Hematopoietic multipotent progenitor cell (in vitro differentiated cells): Measurements from ENCODE around the gene TTC39A. TPM values are rescaled to one million over a fixed set of nuclear protein-coding genes. Genes with fewer than 3 reads are reported as not detected.
A peak's percentile ranks its signal among the peaks of the same experiment; 100 is the strongest.

Experiments used
- DNase-seq, 3 donors: peaks; one replicate each; pipeline ENCODE4 v3.0.0-alpha.2; 2011 to 2015; ENCODE audit warnings: low read depth in 2 of 3, low spot score in 2 of 3
- total RNA-seq: library from RNA; depleted of rRNA; stranded (reverse); fragments of >200 nt; gene quantifications from one replicate; pipeline ENCODE4 v1.2.3, GENCODE V29; 2012

Gene TTC39A
- total RNA-seq, 1 donor, result 0.54 TPM

DNA sequence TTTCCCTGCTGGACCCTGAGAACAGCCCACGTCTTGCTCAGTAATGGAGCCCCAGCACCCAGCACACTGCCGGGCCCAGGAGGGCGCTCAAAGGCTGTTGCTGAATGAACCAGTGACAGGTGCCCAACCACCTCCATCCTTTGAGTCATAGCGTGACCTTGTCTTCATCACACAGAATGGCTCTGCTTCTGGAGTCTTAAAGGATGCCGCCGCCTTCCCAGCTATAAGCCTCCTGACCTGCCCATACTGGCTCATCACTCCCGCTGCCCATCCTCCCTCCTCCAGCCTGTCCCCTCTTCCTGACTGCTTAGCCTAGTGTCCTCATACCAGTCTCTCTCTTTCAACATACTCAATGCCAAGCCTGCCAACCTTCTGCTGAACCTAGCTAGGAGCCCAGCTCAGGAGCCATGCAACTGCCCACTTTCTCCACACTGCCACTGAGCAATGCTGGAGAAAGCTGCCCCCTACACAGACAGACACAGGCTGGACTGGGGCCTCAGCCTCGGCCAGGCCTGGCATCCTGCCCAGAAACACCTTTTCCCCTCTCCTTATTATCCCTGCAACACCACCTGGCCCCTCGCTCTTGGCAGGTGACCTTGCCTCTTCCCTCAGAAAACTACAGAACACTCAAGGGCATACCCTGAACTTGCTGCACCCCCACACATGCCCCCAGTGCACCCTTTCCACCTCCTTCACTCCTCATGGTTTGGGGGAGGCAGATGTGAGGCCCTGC lies 14.1 kb downstream of the TTC39A start:
- DNase-seq, result no peak

DNA sequence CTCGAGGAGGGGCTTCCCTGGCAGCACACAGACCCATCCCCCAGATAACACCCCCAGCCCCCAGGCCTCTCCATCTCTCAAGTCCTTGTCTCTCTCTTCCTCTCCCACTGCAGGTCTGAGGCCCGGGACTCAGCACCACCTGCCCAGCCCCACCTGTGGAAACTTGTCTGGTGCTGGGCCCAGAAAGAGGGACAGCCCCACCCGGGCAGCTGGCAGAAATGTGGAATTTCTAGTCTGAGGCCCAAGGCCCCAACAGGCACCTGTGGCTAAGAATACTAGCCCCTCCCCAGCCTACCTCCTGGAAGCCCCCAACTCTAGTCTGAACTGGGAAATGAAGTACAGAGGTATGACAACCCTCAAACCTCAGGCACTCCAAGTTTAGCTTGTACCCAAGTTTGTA lies 15.4 kb downstream of the TTC39A start:
- no peak for DNase-seq

DNA sequence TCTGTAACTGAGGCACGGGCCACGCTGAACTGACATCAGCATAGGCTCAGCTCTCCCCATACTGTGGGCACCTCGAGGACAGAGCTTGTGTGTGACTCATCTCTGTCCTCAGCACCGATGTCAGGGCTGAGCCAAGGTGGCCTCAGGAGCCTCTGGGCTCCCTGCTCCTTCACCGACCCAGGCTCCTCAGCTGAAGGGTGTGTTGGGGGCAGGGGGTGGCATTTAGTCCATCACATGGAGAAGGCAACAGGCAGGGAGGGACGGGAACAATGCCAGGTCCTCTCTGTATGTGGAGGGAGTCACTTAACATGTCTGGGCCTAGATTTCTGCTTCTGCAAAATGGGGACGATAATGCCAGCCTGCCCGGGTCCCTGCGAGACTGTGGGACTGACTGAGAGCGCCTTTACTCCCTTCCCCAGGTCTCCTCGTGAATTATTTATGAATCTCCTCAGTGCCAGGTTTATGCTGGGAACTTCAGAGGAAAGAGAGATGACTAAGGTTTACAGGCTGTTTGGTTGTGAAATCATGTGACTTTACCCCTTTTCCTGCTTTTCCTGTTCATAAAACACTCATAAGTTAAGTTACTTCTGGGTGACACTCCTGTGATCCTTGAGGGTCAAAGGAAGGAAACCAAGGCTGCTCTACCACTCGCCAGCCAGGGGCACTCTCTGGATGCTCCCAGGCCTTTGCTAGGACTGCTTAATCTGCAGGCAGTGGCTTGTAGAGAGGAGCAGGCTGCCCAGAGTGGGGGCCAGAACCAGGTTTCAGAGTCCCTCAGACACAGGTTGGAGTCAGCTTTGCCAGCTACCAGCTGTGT lies 16.2 kb downstream of the TTC39A start:
- DNase-seq, result no peak

DNA sequence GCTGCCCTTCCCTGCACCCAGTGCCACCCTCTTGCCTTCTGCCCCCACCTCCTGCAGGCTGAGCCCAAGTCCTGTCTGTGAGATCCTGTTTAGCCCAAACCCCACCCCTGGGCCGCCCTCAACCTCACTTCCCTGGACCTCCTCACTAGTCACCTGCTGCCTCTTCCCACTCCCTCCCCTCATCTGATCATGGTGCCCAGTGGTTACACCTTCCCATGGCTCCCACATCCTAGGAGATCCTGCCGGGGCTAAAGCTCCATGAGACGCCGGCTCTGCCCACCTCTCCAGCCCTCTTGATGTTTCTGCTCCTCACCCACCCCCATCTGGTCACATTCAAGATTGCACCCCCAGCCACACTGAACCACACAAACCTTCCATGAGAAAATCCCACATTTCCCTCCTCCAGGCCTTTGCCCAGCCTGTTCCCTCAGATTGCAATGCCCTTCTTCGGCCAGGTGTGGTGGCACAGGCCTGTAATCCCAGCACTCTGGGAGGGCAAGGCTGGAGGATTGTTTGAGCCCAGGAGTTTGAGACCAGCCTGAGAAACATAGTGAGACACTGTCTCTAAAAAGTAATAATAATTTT lies 17.0 kb downstream of the TTC39A start:
- DNase-seq, result no peak

DNA sequence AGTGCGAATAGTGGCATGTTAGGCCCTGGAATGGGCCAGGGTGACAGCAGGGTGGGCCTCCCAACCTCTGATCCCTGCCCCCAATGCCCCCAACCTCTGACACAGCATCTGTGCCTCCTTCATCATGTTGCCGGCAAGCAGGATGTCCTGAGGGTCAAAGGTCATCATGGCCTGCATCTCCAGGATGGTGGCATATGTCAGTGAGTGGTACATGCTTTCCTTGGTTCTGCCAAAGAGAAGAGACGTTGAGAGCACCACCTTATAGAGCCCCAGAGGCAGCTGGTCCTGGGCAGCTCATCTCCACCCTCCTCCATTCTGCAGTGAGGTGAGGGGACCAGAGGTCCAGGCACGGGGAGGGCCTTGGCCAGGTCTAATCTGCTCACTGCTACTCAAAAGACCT lies 17.6 kb downstream of the TTC39A start:
- DNase-seq, result no peak

DNA sequence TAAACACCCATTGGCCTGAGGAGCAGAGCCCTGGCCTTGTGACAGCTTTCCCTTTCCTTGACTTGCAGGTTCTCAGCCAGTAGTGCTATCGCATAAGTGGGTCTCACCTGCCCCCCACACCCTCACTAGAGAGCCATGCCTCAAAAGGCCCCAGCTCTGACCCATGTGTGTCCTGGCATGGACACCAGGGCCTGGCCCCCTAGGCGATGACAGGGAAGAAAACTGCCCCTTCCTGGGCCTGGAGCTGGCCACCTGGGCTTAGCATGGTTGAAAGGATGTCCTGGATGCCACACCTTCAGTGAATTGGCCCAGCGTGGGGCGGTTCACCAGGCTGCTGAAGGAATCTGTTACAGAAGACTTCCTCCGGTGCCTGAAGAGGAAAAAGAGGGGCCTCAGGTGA lies 18.5 kb downstream of the TTC39A start:
- DNase-seq, result no peak

DNA sequence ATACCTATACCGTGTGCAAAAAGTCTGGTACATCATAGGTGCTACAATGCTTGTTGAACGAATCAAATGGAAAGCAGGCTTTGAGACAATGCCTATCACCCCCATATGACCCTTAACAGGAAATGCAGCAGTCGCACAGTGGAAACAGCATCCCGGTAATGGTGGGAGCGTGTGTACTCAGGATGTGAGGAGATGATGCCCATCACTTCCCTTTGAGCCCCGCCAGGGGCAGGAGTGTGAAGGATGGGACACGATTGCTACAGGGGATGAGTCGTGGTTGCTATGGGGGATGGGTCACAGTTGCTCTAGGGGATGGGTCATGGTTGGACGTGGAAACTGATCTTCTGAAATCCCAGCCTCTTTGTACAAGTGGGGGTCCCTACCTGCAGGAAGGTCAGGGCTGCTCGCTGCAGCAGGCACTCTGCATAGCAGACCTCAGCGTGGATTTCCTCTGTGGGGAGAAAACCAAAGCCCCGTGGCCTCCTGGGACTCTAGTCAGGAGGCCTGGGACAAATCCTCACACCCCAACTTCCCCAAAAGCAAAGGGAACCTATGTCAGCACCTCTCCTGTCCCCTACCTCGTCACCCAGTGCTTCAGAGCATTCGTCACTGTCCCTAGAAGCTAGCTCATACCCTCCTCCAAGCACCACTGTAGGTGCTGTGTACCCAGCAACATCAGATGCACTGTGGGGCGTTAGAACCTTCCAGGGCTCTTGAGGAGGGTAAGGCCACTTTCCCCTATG lies 19.3 kb downstream of the TTC39A start:
- no peak for DNase-seq

DNA sequence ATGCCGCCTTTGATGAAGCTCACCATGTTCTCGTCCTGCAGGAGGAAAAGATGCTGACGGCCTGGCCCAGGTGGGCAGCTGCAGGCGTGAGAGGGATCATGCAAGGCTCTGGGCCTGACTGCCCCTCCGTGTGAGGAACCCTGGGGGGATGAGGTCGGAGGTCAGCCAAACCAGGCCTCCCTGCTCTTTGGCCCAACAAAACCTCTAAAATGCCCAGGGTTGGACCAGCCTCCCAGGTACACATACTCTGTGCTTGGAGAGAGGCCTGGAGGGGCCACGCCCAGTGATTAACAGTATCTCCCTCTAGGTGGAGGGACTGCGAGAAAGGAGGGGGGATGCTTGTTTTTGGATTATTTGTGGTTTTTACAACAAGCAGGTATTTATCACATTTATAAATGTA lies 21.1 kb downstream of the TTC39A start:
- no peak for DNase-seq

DNA sequence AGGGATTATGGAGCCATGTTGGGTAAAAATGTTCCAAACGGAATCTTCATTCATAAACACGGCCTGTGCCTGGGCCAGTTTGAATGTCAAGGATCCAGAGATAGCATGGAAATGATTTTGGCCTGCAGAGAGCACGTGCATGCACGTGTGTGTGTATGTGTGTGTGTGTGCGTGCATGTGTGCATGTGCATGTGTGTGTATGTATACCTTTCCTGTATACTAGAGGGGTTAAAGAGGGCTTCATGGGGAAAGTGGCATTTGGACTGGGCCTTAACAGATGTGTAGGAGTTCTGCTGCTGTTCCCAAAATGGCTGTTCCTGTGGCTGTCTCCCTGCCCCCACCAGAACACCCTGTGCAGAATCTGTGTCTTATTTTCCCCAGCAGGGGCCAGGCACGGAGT lies 21.7 kb downstream of the TTC39A start:
- DNase-seq, result no peak

DNA sequence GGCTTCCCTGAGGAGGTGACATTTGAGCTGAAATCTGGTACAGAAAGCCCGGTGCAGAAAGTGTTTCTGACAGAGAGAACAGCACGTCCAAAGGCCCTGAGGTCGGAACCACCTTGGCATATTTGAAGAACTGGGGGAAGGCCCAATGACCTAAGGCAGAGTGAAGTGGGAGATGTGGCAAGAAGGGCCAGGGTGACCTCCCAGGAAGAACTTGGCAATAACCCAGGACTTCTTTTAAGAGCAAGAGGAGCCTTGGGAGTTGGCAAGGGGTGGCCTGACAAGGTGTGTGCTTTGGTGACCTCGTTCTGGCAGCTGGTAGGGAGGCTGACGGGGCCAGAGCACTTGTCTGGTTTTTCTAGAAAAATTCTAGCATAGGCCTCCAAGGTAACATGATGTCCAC lies 23.4 kb downstream of the TTC39A start:
- no peak for DNase-seq

DNA sequence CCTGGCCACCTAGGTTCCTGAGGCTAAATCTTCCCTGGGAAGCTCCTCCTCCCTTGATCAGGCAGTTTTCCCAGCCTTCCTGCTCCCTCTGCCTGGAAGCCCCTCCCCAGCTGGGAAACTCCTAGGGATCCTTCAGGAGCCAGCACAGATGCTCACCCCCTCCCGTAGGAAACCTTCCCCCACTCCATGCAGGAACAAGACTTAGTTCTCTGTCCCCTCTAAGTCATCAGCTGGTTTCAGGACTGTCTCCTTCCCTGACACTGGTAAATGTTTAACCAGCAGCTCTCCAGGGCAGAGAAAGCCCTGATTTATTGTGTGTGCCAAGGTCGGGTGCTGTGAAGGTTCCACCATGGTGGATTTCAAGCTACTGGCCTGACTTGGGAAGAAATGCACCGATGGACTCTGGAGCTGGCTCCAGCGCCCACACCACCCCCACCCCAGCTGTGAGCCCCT lies 25.0 kb downstream of the TTC39A start:
- no peak for DNase-seq

DNA sequence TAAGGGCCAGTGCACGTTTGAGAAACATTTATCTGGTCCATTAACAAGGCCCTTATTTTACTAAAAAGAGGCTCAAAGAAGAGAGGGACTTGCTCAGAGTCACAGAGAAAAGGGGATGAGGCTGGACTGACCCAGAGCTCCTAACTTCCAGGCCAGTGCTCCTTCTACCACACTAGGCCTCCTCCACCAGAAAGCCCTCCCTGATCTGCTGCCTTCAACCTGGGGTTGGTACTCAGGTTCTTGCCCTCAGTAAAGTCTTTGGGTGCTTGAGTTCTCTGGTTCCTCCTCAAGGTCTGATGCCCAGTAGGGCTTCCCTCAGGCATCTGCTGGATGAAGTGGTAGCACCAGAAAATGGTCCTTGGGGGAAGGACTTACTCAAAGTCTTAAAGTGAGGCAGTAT lies 26.0 kb downstream of the TTC39A start:
- no peak for DNase-seq

DNA sequence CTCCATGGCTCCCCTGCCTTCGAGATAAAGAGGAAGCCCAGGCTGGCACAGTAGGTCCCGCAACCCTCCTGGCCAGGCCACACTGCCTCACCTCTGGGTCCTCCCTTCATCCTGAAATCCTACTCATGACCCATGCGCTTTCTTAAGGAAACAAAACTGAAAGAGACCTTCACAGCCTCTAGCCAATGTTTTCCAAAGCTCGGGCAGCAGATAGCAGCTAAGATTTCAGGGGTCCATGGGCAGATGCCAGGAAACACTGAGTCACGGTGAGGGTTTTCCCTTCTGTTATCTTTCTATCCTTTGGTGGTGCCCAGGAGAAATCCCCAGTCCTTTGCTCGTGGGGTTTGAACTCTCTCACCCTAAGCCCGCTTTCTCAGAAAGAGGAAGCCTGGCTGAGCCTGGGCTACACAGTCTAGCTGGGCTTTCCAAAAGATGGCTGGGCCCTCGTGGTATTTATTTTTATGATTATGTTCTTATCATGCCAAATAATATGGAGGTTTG lies 26.6 kb downstream of the TTC39A start:
- DNase-seq, result peak in 2 of 3 donors; percentile 83 to 86

DNA sequence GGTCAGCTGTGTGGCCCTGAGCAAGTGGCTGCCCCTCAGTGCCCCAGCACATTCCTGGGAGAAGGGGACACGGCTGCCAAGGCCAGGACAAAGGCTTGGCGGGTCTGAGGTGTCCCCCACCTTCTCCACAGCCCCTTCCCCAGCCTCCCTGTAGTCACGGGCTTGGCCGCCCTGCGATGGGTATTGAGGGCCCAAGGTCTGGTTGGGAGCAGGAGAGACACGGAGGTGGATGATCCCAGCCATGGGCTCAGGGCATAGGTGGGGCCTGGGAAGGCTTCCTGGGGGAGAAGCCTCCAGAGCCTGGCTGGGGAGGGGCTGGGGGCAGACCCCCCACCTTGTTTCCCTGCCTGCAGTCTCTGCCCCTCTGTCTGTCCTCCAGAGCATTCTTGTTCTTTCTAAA lies 27.0 kb downstream of the TTC39A start:
- no peak for DNase-seq

DNA sequence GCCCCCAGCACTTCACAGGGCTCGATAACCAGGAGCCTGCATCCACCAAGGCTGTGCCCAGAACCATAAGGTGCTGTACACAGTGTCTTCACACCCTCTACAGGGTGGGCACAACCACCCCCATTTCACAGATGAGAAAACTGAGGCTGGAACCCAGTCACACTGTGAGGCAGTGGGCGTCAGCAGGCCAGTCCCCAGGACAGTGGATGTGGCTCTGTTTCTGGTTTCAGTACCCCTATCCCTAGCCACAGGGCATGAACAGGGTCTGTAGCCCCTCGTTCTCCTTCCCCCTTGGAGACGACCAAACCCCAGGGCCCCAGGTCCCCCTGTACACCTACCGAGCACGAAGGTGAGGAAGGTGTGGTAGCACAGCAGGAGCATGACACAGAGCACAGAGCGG lies 27.6 kb downstream of the TTC39A start:
- no peak for DNase-seq

DNA sequence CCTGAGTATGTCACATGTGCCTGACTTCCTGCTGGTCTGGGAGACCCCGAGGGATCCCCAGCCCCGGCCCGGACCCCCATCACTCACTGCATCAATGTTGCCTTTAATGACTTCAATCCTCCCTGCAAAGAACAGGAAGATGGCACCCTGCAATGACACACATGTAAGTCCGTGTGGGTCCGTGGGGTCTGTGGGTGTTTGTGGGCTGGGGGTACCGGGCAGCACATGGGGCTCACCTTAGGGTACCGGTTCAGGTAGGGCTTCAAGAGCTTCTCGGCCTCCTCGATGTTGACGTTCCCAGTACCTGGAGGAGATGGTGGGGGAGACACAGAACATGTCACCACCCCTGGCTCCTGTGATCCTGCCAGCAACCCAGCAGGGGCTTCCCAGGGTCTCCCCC lies 28.1 kb downstream of the TTC39A start:
- no peak for DNase-seq

DNA sequence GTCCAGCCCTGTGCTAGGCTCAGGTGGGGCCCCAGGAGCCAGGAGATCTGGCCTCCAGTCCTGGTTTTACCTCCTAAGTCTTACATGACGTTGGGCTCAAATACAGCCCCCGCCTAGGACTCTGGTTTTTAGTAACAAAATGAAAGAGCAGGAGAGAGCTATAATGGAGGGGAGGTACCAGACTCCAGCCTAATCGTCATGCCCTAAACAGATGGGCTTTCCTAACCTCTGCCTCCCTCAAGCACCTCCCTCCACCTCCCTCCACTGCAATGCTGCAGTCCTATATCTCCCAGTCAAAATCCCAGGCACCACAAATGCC lies 28.6 kb downstream of the TTC39A start:
- no peak for DNase-seq

DNA sequence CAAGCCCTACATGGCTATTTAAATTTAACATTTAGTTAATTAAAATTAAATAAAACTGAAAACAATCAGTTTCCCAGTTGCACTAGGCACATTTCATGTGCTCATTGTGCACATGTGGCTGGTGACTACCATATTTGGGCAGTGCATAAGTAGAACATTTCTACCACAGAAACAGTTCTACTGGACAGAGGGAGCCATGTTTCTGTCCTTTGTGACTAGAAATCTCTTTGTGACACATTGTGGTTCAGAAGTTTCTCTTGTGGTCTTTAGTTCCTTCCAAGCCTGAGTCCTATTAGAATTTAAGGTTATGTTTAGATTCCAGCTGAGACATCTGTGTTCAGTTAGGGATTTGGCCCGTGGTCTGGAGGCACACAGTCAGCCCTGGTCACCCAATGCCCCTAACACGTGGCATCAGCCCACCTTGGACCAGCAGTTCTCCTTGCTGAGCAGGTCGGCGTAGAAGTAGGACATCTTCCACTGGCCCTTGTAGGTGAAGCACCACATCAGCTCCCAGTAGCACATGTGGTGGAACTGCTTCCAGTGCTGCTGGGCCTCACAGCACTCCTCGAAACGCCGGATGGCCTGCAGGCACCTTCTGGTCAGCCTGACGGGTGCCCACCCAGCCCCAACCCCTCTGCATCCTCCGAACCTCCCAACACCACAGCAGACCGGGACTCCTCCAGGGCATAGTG lies 29.1 kb downstream of the TTC39A start:
- DNase-seq, result peak in 1 of 3 donors; percentile 49

DNA sequence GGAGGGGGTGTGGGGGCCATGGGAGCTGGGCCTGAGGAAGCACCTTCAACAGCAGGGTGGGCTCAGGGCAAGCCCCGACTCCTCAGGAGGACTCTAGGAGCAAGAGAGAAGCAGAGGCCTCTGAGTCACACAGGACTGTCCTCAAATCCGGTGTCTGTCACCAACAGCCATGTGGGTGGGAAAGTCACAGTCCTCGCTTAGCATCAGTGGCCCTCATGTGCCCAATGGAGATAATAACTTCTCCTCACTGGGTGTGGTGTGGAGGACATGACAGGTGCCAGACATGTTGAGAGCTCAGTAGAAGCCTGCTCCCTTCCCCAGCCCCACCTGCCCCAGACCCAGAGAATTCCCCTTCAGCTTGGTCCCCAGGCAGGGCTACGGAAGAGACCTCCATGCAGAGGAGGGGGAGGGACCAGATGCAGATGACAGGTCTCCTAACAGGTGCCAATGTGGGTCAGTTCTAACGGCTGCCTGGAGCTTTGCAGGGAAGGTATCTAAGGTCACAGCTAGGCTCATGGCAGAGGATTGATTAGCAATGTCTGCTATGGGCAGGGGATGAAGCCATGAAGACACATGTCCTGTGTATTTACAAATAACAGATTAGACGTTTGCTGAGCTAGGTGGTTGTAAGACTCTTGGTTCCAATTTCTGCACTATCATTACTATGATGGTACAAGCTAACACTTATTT lies 30.2 kb downstream of the TTC39A start:
- DNase-seq, result no peak
